RPMI7951 (cell line): ENCODE results near the gene TMEM80. TPM values are rescaled to one million over a fixed set of nuclear protein-coding genes. Genes with fewer than 3 reads are reported as not detected.
A peak's percentile ranks its signal among the peaks of the same experiment; 100 is the strongest.
"Not testable (repeated sequence)": the region's sequence is repeated elsewhere in the genome, so short reads cannot be mapped to it uniquely, and the experiment has no call there.

Experiments
- DNase-seq: peaks from one replicate; pipeline ENCODE4 v3.0.0-alpha.2; 2012; ENCODE audit warnings: low read depth
- total RNA-seq: library from RNA; depleted of rRNA; stranded (reverse); fragments of >200 nt; shearing (Covaris generic); gene quantifications from 2 replicates; pipeline ENCODE4 v1.2.3, GENCODE V29; 2014

TMEM80 gene
- total RNA-seq, 1 experiment from 2014 or later = 15.6 TPM

GRCh38 chr11:720642-721246 lies 25.1 kb downstream of the TMEM80 start:
- no peak for DNase-seq

- DNase-seq = no peak
Measured at GRCh38 chr11:721247-721740, 25.7 kb downstream of the TMEM80 start.

GRCh38 chr11:721741-722345 lies 26.2 kb downstream of the TMEM80 start:
- no peak for DNase-seq

- DNase-seq = no peak
Measured at GRCh38 chr11:722346-722811, 26.8 kb downstream of the TMEM80 start.

GRCh38 chr11:723120-723883 lies 27.7 kb downstream of the TMEM80 start:
- peak; percentile 54 for DNase-seq

- no peak for DNase-seq
Measured at GRCh38 chr11:724049-724777, 28.6 kb downstream of the TMEM80 start.

GRCh38 chr11:724778-725386 lies 29.3 kb downstream of the TMEM80 start:
- DNase-seq = no peak

GRCh38 chr11:725624-726202 lies 30.1 kb downstream of the TMEM80 start:
- no peak for DNase-seq

- no peak for DNase-seq
Measured at GRCh38 chr11:726278-727220, 30.9 kb downstream of the TMEM80 start.

GRCh38 chr11:727281-727701 lies 31.7 kb downstream of the TMEM80 start:
- no peak for DNase-seq

GRCh38 chr11:727859-728748 lies 32.5 kb downstream of the TMEM80 start:
- DNase-seq = peak; percentile 94

GRCh38 chr11:728901-729491 lies 33.4 kb downstream of the TMEM80 start:
- DNase-seq = no peak

- DNase-seq = peak; percentile 42
Measured at GRCh38 chr11:729492-730074, 34.0 kb downstream of the TMEM80 start.

GRCh38 chr11:733072-733471 lies 37.5 kb downstream of the TMEM80 start:
- no peak for DNase-seq

GRCh38 chr11:734541-734940 lies 38.9 kb downstream of the TMEM80 start:
- not testable (repeated sequence) for DNase-seq

GRCh38 chr11:737366-737765 lies 41.8 kb downstream of the TMEM80 start:
- no peak for DNase-seq

- DNase-seq = not testable (repeated sequence)
Measured at GRCh38 chr11:737899-738298, 42.3 kb downstream of the TMEM80 start.

GRCh38 chr11:742156-742546 lies 46.5 kb downstream of the TMEM80 start:
- DNase-seq = no peak
